K562 (cell line): Measurements from ENCODE around the gene ZNF487. TPM values are rescaled to one million over a fixed set of nuclear protein-coding genes. Genes with fewer than 3 reads are reported as not detected.
A peak's percentile ranks its signal among the peaks of the same experiment; 100 is the strongest.

Source experiments
- CREBBP ChIP-seq: IDR thresholded peaks from one replicate; pipeline ENCODE4 v1.6.1; 2012; ENCODE audit warnings: low read depth, mild to moderate bottlenecking, control low read depth, inconsistent platforms, low read length
- ETV1 ChIP-seq: fragments of 450-650 bp; conservative IDR thresholded peaks from 2 replicates; pipeline ENCODE4 v1.6.1; 2016; ENCODE audit warnings: missing genetic modification characterization, control low read depth, low read depth, missing compliant biosample characterization
- L3MBTL2 ChIP-seq: fragments of 450-650 bp; IDR thresholded peaks from 2 replicates; pipeline ENCODE4 v1.6.1; 2016; ENCODE audit warnings: mild to moderate bottlenecking, moderate library complexity
- NFATC3 ChIP-seq: fragments of 450-650 bp; IDR thresholded peaks from 2 replicates; pipeline ENCODE4 v1.6.1; 2017; ENCODE audit warnings: mild to moderate bottlenecking
- RBFOX2 ChIP-seq: fragments of 200-400 bp; formaldehyde crosslinking; IDR thresholded peaks from 2 replicates; pipeline ENCODE4 v1.6.1; 2017; ENCODE audit warnings: low read depth, mild to moderate bottlenecking, low read length, moderate library complexity
- RBM34 ChIP-seq: fragments of 200-400 bp; formaldehyde crosslinking; IDR thresholded peaks from 2 replicates; pipeline ENCODE4 v1.6.1; 2018; ENCODE audit warnings: low read length, borderline replicate concordance; ENCODE audit not compliant: insufficient read depth
- SMAD1 ChIP-seq: fragments of 150-350 bp; IDR thresholded peaks from 2 replicates; pipeline ENCODE4 v1.6.1; 2014; ENCODE audit warnings: low read length, low read depth; ENCODE audit not compliant: partially characterized antibody
- SOX6 ChIP-seq: fragments of 450-650 bp; IDR thresholded peaks from 2 replicates; pipeline ENCODE4 v1.6.1; 2014; ENCODE audit warnings: mild to moderate bottlenecking
- TEAD4 ChIP-seq, 2 experiments: sonication (generic) in 1 of 2; formaldehyde crosslinking in 1 of 2; IDR thresholded peaks; 2 replicates each; pipeline versions ENCODE4 v1.6.1 to v1.8.0; 2012 to 2022; ENCODE audit warnings: borderline replicate concordance in 1 of 2, inconsistent platforms in 1 of 2, low read length in 1 of 2, mild to moderate bottlenecking in 1 of 2, missing genetic modification reagents in 1 of 2
- ZFP1 ChIP-seq: fragments of 450-650 bp; formaldehyde crosslinking; IDR thresholded peaks from 2 replicates; pipeline ENCODE4 v1.4.0; 2020; ENCODE audit warnings: mild to moderate bottlenecking, mixed read lengths
- ZNF124 ChIP-seq: sonication (generic); formaldehyde crosslinking; IDR thresholded peaks from 2 replicates; pipeline ENCODE4 v1.8.1; 2022; ENCODE audit warnings: missing genetic modification reagents
- ZNF282 ChIP-seq: sonication (generic); formaldehyde crosslinking; IDR thresholded peaks from 2 replicates; pipeline ENCODE4 v1.8.1; 2023; ENCODE audit warnings: missing genetic modification reagents
- ZNF551 ChIP-seq: fragments of 250-450 bp; sonication (Bioruptor Pico); IDR thresholded peaks from 2 replicates; pipeline ENCODE4 v1.5.0; 2021; ENCODE audit warnings: mild to moderate bottlenecking, moderate library complexity
- polyA plus RNA-seq, 8 experiments: library from polyadenylated mRNA; depleted of rRNA in 4 of 8; stranded (reverse) in 5 of 8; unstranded in 3 of 8; fragments of >200 nt; fragmentation: Nextera tagmentation in 2 of 8; fragmentation: Illumina TruSeq in 1 of 8; extraction: Ambion mirVana in 2 of 8; extraction: Trizol in 1 of 8; gene quantifications; 2 replicates each; pipeline versions ENCODE4 v1.2.1 to v1.2.3, GENCODE V29; 2011 to 2014; ENCODE audit warnings: inconsistent platforms in 1 of 8, missing spikeins in 1 of 8
- total RNA-seq, 7 experiments: library from RNA; depleted of rRNA in 6 of 7; stranded (reverse); fragments of >200 nt in 6 of 7; fragmentation: Illumina TruSeq in 2 of 7; extraction: Trizol in 2 of 7; gene quantifications; 2 replicates each; pipeline versions ENCODE4 v1.2.1 to v1.2.3, GENCODE V29; 2011 to 2021; ENCODE audit warnings: low replicate concordance in 1 of 7
- TF ChIP-seq, protein P1 (sequence below): fragments of 450-650 bp; formaldehyde crosslinking; conservative IDR thresholded peaks from 2 replicates; pipeline ENCODE4 v1.4.0; 2022; ENCODE audit warnings: mild to moderate bottlenecking, missing genetic modification characterization
- TF ChIP-seq, protein P2 (sequence below), 2 experiments: IDR thresholded peaks; 2 replicates each; pipeline ENCODE4 v1.6.1; 2011; ENCODE audit warnings: borderline replicate concordance in 1 of 2, control low read depth in 1 of 2, low read depth in 1 of 2, low read length in 1 of 2, mild to moderate bottlenecking in 1 of 2, mixed read lengths in 1 of 2, moderate library complexity in 1 of 2; ENCODE audit not compliant: insufficient read depth in 1 of 2, insufficient read length in 1 of 2, poor library complexity in 1 of 2, severe bottlenecking in 1 of 2; ENCODE audit errors: extremely low read depth in 1 of 2

ZNF487 gene
- total and polyA plus RNA-seq, 9 of the 15 experiments (the other 6 are each of a cell fraction or from before 2014, with no cell fraction given) = 1.9 to 6.5 (median 4.2) TPM

DNA sequence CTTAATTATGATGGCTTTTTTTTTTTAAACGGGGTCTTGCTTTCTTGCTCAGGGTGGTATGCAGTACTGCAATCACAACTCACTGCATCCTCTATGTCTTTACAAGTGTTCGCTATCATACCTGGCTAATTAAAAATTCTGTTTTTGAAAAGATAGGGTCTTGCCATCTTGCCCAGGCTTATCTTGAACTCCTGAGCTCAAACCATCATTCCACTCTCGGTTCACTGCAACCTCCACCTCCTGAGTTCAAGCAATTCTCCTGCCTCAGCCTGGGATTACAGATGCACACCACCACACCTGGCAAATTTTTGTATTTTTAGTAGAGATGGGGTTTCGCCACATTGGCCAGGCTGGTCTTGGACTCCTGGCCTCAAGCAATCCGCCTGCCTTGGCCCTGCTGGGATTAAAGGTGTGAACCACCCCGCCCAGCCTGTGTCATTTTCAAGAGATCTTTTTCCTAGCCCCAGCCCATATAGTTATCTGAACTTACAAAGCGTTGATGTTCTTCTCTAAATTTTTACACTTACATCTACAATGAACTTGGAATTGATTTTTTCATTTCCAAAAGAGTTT is 33.9 kb upstream of the ZNF487 start (continued):
- TF ChIP-seq, protein P1, sequence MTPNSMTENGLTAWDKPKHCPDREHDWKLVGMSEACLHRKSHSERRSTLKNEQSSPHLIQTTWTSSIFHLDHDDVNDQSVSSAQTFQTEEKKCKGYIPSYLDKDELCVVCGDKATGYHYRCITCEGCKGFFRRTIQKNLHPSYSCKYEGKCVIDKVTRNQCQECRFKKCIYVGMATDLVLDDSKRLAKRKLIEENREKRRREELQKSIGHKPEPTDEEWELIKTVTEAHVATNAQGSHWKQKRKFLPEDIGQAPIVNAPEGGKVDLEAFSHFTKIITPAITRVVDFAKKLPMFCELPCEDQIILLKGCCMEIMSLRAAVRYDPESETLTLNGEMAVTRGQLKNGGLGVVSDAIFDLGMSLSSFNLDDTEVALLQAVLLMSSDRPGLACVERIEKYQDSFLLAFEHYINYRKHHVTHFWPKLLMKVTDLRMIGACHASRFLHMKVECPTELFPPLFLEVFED = no peak
- TF ChIP-seq L3MBTL2 = peak; percentile 84
- peak; percentile 13; the same call in 1 of the 2 replicates for TF ChIP-seq RBFOX2
- TF ChIP-seq RBM34 = no peak
- TF ChIP-seq, protein P2, sequence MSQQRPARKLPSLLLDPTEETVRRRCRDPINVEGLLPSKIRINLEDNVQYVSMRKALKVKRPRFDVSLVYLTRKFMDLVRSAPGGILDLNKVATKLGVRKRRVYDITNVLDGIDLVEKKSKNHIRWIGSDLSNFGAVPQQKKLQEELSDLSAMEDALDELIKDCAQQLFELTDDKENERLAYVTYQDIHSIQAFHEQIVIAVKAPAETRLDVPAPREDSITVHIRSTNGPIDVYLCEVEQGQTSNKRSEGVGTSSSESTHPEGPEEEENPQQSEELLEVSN (IDR thresholded peaks at IDR 0.05; ENCODE audit: borderline replicate concordance in 1 of 2, extremely low read depth in 1 of 2, insufficient read depth in 1 of 2, insufficient read length in 1 of 2, low read depth in 1 of 2, low read length in 1 of 2, poor library complexity in 1 of 2, severe bottlenecking in 1 of 2) = peak in 1 of 2 experiments; percentile 47
- TF ChIP-seq SOX6 = no peak
- TF ChIP-seq SMAD1 = no peak
- TF ChIP-seq ETV1 = no peak
- no peak for TF ChIP-seq ZFP1 (CRISPR knock-in tag)
- TF ChIP-seq ZNF282 (CRISPR knock-in tag) = no peak
- TF ChIP-seq NFATC3 = no peak
- TF ChIP-seq TEAD4 (IDR thresholded peaks at IDR 0.05; ENCODE audit: low read length) = no peak
- TF ChIP-seq TEAD4 (CRISPR knock-in tag; IDR thresholded peaks at IDR 0.05; ENCODE audit: borderline replicate concordance) = no peak
- TF ChIP-seq ZNF124 = no peak
- TF ChIP-seq CREBBP = no peak
- no peak for TF ChIP-seq ZNF551 (CRISPR knock-in tag)
- TF ChIP-seq, all 486 proteins: peak for 9
